Activated CD4-positive, alpha-beta T cell treated with anti-CD3 and anti-CD28 coated beads, Interleukin-2, amount 50 U/mL, for 16 hours (primary cell): ENCODE data around the gene RFLNA.
A peak's percentile ranks its signal among the peaks of the same experiment; 100 is the strongest.

Experiments
- DNase-seq: peaks from one replicate; pipeline ENCODE4 v3.0.0-alpha.2; 2020

RFLNA gene, protein sequence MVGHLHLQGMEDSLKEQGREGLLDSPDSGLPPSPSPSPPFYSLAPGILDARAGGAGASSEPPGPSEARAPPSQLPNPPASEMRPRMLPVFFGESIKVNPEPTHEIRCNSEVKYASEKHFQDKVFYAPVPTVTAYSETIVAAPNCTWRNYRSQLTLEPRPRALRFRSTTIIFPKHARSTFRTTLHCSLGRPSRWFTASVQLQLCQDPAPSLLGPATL

DNA sequence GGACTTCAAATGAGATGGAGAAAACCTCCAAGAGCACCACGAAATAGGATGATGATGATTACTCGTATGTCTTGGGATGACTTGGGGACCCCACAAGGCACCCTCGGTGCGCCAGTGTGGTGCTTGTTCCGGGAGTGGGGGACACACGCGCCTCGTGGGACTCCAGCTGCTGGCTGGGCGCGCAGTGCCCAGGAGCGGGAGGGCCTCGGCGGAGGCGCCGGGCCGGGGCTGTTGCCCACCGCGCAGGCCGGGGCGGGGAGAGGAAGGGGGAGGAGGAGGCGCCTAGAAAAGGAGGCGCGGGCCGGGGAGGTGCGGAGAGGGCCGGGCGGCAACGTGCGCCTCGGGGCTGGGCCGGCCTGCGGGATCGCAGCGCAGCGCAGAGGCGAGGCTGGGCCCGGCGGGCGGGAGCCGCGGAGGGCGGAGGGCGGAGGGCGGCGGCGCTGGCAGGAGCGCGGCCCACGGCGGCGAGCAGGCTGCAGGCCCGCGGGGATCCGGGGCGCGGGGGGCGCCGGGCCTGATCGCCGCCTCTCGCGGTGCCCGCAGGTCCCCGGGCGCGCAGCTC lies at the start of gene RFLNA:
Gene RFLNA, plus strand, starts transcription at position 314 of the 562 bp plus-strand sequence. CDS start 337 bp downstream, outside the sequence.
- no peak for DNase-seq

- no peak for DNase-seq
Observed at GRCh38 chr12:124247331-124247730, 47.6 kb upstream of the RFLNA start.

DNA sequence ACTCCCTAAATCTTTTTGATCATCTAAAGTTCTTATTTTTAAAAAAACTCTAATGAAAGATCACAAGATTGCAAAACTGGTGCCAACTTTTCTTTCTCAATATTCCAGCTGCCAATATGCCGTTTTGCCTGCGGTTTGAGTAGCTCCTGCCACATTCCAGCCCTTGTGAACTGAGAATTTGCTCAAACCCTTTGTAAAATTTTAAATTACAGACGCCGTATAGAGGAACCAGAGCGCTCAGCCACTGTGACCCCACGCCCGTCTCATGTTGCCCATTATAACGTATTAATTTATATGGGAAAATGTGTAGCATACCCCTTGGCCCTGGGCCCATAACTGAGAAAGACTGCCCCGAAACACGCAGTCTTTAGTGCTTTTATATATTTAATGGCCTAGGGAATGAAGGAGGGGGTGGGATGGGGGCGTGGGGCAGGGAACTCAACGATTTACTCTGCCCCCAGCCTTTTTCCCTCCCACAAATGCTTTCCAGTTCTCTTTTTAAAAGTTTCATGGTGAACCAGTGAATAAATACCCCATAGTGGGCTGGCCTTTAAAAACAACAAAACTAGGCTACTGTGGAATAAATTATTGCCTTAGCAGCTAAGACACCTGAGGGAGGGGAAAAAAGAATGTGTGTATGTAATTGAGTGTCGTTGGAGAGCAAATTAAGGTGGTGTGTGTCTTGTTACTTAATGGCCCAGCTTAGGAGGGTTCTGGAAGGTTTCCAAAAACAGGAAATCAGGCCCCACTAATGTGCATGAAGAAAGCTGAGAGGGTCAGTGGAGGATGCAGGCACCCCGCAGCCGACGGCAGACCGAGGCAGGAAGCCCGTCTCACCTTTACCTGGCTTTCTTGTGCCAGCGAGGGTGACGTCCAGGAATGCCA lies 45.7 kb upstream of the RFLNA start:
- no peak for DNase-seq

DNA sequence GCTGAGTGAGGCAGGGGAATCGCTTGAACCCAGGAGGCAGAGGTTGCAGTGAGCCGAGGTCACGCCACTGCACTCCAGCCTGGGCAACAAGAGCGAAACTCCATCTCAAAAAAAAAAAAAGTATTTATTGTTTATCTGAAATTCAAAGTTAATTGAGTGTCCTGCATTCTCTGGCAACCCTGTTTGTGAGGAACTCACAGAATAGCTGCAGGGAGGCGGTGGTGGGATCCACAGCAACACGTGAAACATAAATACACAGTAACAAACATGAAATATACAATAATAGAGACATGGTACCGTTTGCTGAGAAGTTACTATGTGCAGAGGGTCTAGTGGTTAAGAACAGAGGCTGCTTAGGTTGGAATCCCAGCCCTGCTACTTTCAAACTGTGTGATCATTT lies 43.7 kb upstream of the RFLNA start:
- no peak for DNase-seq

DNA sequence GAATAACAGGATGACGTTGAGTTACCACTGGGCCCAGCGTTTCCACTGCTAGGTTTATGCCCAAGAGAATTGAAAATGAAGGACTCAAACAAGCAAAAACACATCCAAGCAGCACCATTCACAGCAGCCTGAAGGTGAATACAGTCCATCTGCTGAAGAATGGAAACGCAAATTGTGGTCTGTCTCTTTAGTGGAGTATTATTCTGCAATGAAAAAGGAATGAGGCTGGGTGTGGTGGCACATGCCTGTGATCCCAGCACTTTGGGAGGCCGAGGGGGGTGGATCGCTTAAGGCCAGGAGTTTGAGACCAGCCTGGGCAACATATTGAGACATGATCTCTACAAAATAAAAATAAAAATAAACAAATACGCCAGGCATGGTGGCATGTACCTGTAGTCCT lies 41.9 kb upstream of the RFLNA start:
- DNase-seq = no peak

DNA sequence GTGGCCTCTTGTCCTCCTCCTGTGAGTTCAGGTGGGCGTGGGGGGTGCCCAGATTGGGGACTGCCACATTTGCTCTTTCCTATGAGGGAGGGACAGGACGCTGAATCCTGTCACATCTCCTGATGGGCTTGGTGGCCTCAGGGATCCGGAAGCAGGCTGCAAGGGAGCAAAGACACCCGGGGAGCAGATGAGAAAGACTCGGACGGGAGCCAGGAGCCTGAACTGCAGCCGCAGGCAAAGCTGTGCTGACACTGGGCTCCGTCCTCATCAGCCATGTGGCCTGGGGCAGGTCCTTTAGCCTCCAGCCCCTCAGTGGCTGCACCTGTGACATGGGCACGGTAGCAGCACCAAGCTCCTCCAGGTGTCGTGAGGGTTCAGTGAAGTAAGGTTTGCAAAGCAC lies 40.8 kb upstream of the RFLNA start:
- DNase-seq = no peak

DNA sequence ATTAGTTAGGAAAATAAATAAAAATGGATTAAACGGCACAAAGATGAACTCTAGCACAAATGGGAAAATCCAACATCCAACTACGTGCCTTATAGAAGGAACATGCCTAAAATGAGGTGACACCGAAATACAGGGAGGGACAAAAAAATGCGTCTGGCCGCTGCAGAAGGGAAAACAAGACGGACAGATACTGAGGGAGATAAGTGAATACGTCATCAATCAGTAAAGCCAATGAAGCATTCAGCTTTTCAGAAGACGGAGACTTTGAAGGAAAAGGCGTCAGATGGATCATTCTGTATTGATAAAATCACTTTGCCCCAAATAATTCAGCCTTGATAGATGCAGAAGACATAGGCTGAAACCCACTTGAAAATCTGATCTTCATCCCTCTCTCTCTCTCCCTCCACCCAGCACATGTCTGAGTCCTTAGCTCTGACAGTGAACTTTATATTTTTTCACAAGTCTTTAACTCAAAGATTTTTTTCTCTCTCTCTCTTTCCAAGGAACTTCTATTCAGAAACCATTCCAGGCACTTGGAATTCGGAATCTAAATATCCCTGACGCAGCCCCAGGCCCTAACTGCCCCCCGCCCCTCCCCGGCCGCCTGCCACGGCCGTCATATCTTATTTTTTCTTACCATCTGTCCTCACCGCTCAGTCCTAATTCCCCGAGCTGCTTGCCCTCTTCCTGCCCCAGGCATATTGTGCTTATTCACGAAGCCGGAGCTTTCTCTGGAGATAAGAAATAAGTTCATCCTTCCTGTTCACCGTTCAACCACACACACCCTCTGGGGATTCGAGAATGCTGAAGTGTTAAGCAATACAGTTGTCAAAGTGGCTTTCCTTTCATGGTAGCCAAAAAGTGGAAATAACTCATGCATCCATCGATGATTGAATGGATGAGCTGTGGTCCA lies 35.5 kb upstream of the RFLNA start:
- no peak for DNase-seq

DNA sequence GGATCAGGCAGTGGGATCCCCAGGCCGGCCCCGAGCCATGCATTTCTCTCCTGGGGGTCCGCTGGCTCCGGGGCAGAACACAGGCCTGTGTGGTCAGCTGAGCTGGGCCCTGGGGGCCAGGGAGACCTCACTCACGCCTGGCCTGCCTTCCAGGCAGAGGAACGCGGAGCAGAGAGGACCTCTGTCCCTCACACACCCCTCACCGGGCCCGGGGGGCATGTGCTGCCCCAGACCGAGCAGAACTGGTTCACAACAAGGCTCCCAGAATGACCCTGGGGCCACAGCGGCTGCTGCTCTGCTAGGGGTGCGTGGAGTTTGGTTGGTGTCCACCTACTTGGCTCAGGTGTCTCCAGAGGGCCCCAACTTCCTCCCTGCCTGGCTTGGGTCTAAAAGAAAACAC lies 33.0 kb upstream of the RFLNA start:
- DNase-seq = no peak

DNA sequence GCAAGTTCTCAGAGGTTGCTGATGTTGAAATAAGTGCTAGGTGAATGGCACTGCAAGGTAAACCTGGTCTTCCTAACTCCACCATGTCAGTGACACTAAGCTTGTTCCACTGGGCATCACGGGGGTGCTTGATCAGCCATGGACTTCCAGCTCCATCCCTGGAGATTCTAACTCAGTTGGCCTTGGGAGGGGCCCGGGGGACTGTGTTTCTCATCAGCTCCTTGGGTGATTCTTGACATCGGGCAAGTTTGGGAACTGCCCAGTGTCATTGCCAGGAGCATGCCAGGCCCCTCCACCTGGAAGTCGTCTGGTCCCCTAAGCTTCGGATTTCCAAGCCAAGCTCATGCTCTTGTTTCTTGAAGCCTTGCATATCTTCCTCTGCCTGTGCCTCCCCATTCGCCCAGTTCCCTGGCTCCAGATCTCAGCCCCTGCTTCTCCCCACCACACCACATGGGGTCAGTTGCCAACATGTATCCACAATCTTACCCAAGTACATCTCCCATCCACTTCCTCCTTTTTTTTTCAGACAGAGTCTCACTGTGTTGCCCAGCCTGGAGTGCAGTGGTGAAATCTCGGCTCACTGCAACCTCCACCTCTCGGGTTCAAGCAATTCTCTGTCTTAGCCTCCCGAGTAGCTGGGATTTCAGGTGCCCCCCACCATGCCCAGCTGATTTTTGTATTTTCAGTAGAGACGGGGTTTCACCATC lies 30.7 kb upstream of the RFLNA start:
- no peak for DNase-seq

- no peak for DNase-seq
Observed at GRCh38 chr12:124264879-124265278, 30.0 kb upstream of the RFLNA start.

DNA sequence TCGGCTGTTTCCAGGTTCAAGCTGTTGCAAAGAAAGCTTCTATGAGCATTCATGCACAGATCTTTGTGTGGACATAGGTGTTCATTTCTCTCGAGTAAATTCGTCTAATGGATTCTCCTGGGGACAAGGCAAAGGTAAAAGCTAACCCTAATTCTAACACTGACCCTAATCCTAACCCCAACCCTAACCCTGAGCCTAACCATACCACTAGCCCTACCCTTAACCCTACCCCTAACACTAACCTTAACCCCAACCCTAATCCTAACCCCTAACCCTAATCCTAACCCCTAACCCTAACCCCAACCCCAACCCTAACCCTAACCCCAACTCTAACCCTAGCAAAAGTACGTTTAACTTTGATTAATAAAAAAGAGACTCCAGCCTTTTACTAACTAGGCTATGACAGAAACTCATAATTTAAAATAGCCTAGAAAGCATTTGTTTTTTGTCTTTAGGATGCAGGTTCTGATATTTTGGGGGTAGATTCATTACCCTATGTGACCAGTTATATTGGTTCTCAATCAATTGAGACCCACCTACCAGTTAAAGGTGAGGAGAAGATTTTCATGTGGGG lies 27.6 kb upstream of the RFLNA start:
- no peak for DNase-seq

GRCh38 chr12:124270671-124271070 lies 24.2 kb upstream of the RFLNA start:
- DNase-seq = no peak

DNA sequence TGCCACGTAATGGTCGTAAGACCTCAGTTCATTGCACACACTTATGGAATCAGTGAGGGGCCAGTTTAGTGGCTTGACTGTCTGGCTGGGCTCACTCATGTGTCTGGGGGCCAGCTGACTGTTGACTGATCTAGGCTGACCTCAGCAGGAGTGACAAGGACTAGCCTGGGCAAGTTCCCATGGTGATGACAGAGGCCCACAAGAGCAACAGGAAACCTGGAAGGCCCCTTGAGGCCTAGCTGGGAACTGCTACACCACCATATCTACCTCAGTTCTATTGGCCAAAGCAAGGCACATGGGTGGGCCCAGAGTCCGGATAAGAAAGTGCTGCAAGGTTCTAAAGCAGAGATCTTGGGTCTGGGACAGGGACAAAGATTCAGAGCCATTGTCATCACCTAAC lies 21.3 kb upstream of the RFLNA start:
- DNase-seq = peak; percentile 43

- DNase-seq = no peak
Observed at GRCh38 chr12:124276337-124276736, 18.6 kb upstream of the RFLNA start.

GRCh38 chr12:124277394-124278241 lies 17.3 kb upstream of the RFLNA start:
- no peak for DNase-seq

- DNase-seq = no peak
Observed at GRCh38 chr12:124278389-124279101, 16.3 kb upstream of the RFLNA start.

DNA sequence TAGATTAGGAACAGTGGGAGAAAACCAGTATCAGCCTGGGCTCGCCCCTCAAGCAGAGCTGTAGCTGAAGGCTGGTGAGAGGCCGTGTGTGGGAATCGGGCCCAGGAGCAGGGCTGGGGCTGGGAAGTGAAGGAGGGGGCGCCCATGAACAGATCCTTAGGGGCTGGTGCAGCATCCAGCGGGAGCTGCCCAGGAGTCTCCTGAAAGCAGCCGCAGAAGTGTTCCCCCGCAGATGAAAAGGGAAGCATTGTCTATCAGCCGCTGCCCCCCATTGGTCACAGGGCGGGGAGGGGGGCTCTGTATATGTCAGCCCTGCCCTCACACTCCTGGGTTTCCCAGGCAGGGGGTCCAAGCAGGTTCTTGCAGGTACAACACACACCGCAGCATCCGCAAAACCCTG lies 15.6 kb upstream of the RFLNA start:
- DNase-seq = no peak

- DNase-seq = no peak
Observed at GRCh38 chr12:124279846-124280360, 15.0 kb upstream of the RFLNA start.

- DNase-seq = no peak
Observed at GRCh38 chr12:124281309-124281708, 13.6 kb upstream of the RFLNA start.

- no peak for DNase-seq
Observed at GRCh38 chr12:124282287-124282686, 12.6 kb upstream of the RFLNA start.
